IMR-90 (cell line): ENCODE results near the gene RHOBTB3. TPM values are rescaled to one million over a fixed set of nuclear protein-coding genes. Genes with fewer than 3 reads are reported as not detected.
A peak's percentile ranks its signal among the peaks of the same experiment; 100 is the strongest.
"Not testable (repeated sequence)": the region's sequence is repeated elsewhere in the genome, so short reads cannot be mapped to it uniquely, and the experiment has no call there.

ENCODE experiments used
- ATAC-seq: fragments of 200-7000 bp; cut with Tn5 transposase; 2 replicates; pipeline ENCODE4 v1.9.1; 2020; ENCODE audit warnings: low read depth, mild to moderate bottlenecking, moderate library complexity
- BruUV-seq: library from RNA; stranded (reverse); fragments of 400-500 nt; replicated peaks from 2 replicates; lab custom pipeline; 2021; lab: Mats Ljungman, UMichigan
- CTCF ChIA-PET: fragments of 300-600 bp; formaldehyde crosslinking; extraction: SDS; loops from one replicate; lab custom pipeline; 2021; ENCODE audit warnings: antibody characterized with exemption; lab: Yijun Ruan, JAX
- POLR2A ChIA-PET: fragments of 300-600 bp; sonication (Branson Sonifier 250); formaldehyde crosslinking; loops from one replicate; lab custom pipeline; 2022; ENCODE audit warnings: antibody characterized with exemption; ENCODE audit not compliant: unreplicated experiment; lab: Charles Lee
- DNase-seq: peaks from one replicate; pipeline ENCODE4 v3.0.0; 2013
- H2AFZ ChIP-seq: replicated peaks from 2 replicates; pipeline ENCODE3; 2013; ENCODE audit warnings: low read length, mild to moderate bottlenecking; ENCODE audit not compliant: poor library complexity
- H2AK5ac ChIP-seq: 2 replicates; pipeline ENCODE4 v1.6.1; 2013; ENCODE audit warnings: low read depth, low read length, inconsistent platforms
- H2AK9ac ChIP-seq: replicated peaks from 2 replicates; pipeline ENCODE3; 2013; ENCODE audit warnings: mild to moderate bottlenecking, low read depth, low read length, moderate library complexity; ENCODE audit not compliant: poor library complexity
- H2BK120ac ChIP-seq: 2 replicates; pipeline ENCODE4 v1.6.1; 2013; ENCODE audit warnings: low read depth, low read length, inconsistent platforms
- H2BK15ac ChIP-seq: 3 replicates; pipeline ENCODE4 v1.6.1; 2013; ENCODE audit warnings: low read depth, low read length, inconsistent platforms
- H2BK20ac ChIP-seq: 2 replicates; pipeline ENCODE4 v1.6.1; 2013; ENCODE audit warnings: low read depth, mild to moderate bottlenecking, inconsistent platforms, low read length, moderate library complexity
- H2BK5ac ChIP-seq: 2 replicates; pipeline ENCODE4 v1.6.1; 2013; ENCODE audit warnings: mild to moderate bottlenecking, low read depth, low read length, inconsistent platforms; ENCODE audit not compliant: poor library complexity, severe bottlenecking
- H3K14ac ChIP-seq: replicated peaks from 2 replicates; pipeline ENCODE4 v1.6.1; 2013; ENCODE audit warnings: low read depth, low read length, inconsistent platforms
- H3K18ac ChIP-seq: 2 replicates; pipeline ENCODE4 v1.6.1; 2013; ENCODE audit warnings: low read depth, low read length, control low read depth
- H3K23ac ChIP-seq: 2 replicates; pipeline ENCODE4 v1.6.1; 2013; ENCODE audit warnings: low read depth, low read length, inconsistent platforms
- H3K27ac ChIP-seq: 2 replicates; pipeline ENCODE4 v1.5.1; 2013; ENCODE audit warnings: mild to moderate bottlenecking, control low read depth, low read length; ENCODE audit not compliant: insufficient read depth
- H3K27me3 ChIP-seq: 2 replicates; pipeline ENCODE4 v1.6.1; 2013; ENCODE audit warnings: low read length; ENCODE audit not compliant: control insufficient read depth, insufficient read depth
- H3K36me3 ChIP-seq: 2 replicates; pipeline ENCODE4 v1.6.1; 2013; ENCODE audit warnings: low read length, mixed read lengths; ENCODE audit not compliant: control insufficient read depth, insufficient read depth
- H3K4ac ChIP-seq: 2 replicates; pipeline ENCODE4 v1.6.1; 2013; ENCODE audit warnings: low read depth, low read length, inconsistent platforms
- H3K4me1 ChIP-seq: 2 replicates; pipeline ENCODE4 v1.6.1; 2013; ENCODE audit warnings: low read length, mixed read lengths; ENCODE audit not compliant: control insufficient read depth, insufficient read depth
- H3K4me2 ChIP-seq: 2 replicates; pipeline ENCODE4 v1.6.1; 2013; ENCODE audit warnings: low read depth, mild to moderate bottlenecking, control low read depth, low read length, moderate library complexity
- H3K4me3 ChIP-seq: 2 replicates; pipeline ENCODE4 v1.5.1; 2013; ENCODE audit warnings: low read depth, mild to moderate bottlenecking, control low read depth, low read length, moderate library complexity; ENCODE audit not compliant: insufficient read depth
- H3K56ac ChIP-seq: 2 replicates; pipeline ENCODE4 v1.6.1; 2013; ENCODE audit warnings: low read length, inconsistent platforms; ENCODE audit not compliant: insufficient read depth; ENCODE audit errors: extremely low read depth
- H3K79me1 ChIP-seq, 2 experiments: 2 replicates each; pipeline ENCODE4 v1.6.1; 2013; ENCODE audit warnings: low read length in 2 of 2, inconsistent platforms in 1 of 2, low read depth in 1 of 2
- H3K9ac ChIP-seq: 2 replicates; pipeline ENCODE4 v1.6.1; 2013; ENCODE audit warnings: low read depth, low read length, control low read depth
- H3K9me1 ChIP-seq: 2 replicates; pipeline ENCODE4 v1.6.1; 2013; ENCODE audit warnings: low read length, inconsistent platforms; ENCODE audit not compliant: insufficient read depth
- H3K9me3 ChIP-seq: 2 replicates; pipeline ENCODE4 v1.6.1; 2013; ENCODE audit warnings: low read length; ENCODE audit not compliant: control insufficient read depth, insufficient read depth
- H4K20me1 ChIP-seq: 2 replicates; pipeline ENCODE4 v1.6.1; 2013; ENCODE audit warnings: low read length, inconsistent platforms; ENCODE audit not compliant: insufficient read depth
- H4K5ac ChIP-seq: 2 replicates; pipeline ENCODE4 v1.6.1; 2013; ENCODE audit warnings: mild to moderate bottlenecking, low read depth, low read length, control low read depth
- H4K8ac ChIP-seq, 2 experiments: 2 replicates each; pipeline ENCODE4 v1.6.1; 2013; ENCODE audit warnings: low read depth in 2 of 2, low read length in 2 of 2, control low read depth in 1 of 2, inconsistent platforms in 1 of 2
- H4K91ac ChIP-seq: 2 replicates; pipeline ENCODE4 v1.6.1; 2013; ENCODE audit warnings: low read depth, low read length, inconsistent platforms; ENCODE audit not compliant: insufficient read depth
- MXI1 ChIP-seq: IDR thresholded peaks from 2 replicates; pipeline ENCODE4 v1.6.1; 2012; ENCODE audit warnings: low read depth, mild to moderate bottlenecking, low read length, moderate library complexity, borderline replicate concordance
- whole genome bisulfite sequencing, 2 experiments: methylation state at CpG; one replicate each; pipeline versions ENCODE4 v1.1.5 to v1.1.7; 2013; ENCODE audit warnings: missing lambda C conversion rate in 2 of 2; ENCODE audit not compliant: insufficient read length in 1 of 2; ENCODE audit errors: extremely low coverage in 2 of 2; 5-methylcytosine and 5-hydroxymethylcytosine counted together
- dilution Hi-C: fragments of 300-500 bp; cut with HindIII; formaldehyde crosslinking; loops from one replicate; pipeline ENCODE4 v1.14.3; 2018; ENCODE audit warnings: low sequenced_read_pairs; ENCODE audit not compliant: unreplicated experiment
- in situ Hi-C: fragments of 300-500 bp; cut with MboI; formaldehyde crosslinking; loops from 3 replicates; pipeline ENCODE4 v1.14.3; 2019; ENCODE audit warnings: low sequenced_read_pairs, inconsistent platforms, mixed read lengths
- intact Hi-C: fragments of 100-400 bp; cut with micrococcal nuclease; formaldehyde crosslinking; loops from 2 replicates; pipeline ENCODE4 v1.10.0; 2022
- polyA plus RNA-seq, 3 experiments: library from polyadenylated mRNA; depleted of rRNA; stranded (reverse); fragments of >200 nt; gene quantifications; 2 replicates each; pipeline ENCODE4 v1.2.3, GENCODE V29; 2012; ENCODE audit warnings: low replicate concordance in 1 of 3
- total RNA-seq: library from RNA; depleted of rRNA; stranded (reverse); fragments of >200 nt; gene quantifications from 2 replicates; pipeline ENCODE4 v1.2.3, GENCODE V29; 2012

RHOBTB3 gene
- total and polyA plus RNA-seq, 2 of the 4 experiments (the other 2 are of a cell fraction): 117 to 447 TPM

GRCh38 chr5:95811126-95811423, 79.9 kb downstream of the RHOBTB3 start:
- H2AK9ac ChIP-seq, dilution Hi-C loops, H2AFZ ChIP-seq, POLR2A ChIA-PET, H4K5ac ChIP-seq, H2BK15ac ChIP-seq, CTCF ChIA-PET, H3K27me3 ChIP-seq, H2BK120ac ChIP-seq, H3K4me3 ChIP-seq, H2BK5ac ChIP-seq, in situ Hi-C loops, H4K8ac ChIP-seq, H3K14ac ChIP-seq, BruUV-seq, H3K23ac ChIP-seq, H4K20me1 ChIP-seq, H3K9me3 ChIP-seq, H3K9ac ChIP-seq, H3K4ac ChIP-seq, H3K56ac ChIP-seq, H4K91ac ChIP-seq, H3K27ac ChIP-seq, ATAC-seq, H2BK20ac ChIP-seq, H3K18ac ChIP-seq, H3K4me2 ChIP-seq, intact Hi-C loops: not testable (repeated sequence)
- Histone ChIP-seq H3K4me1 (peaks cover 16% of the 10 kb centered on the region), H3K36me3 (peaks cover 17% of the 10 kb centered on the region), H3K79me1 (peaks cover 12 to 36% of the 10 kb centered on the region in 2 experiments), H3K9me1 (peaks cover 13% of the 10 kb centered on the region), H2AK5ac (peak overlapping the region; percentile 43; the same call in 1 of the 2 replicates)
- peak; percentile 50; the same call in 1 of the 2 replicates for TF ChIP-seq MXI1
- DNase-seq: peak; percentile 69
- no CpG with 5 or more reads among the region's 6 CpGs for WGBS, 2 experiments

GRCh38 chr5:95811461-95812073, 80.4 kb downstream of the RHOBTB3 start:
- intact Hi-C loops, H3K23ac ChIP-seq, H2BK15ac ChIP-seq, H2AK9ac ChIP-seq, H4K5ac ChIP-seq, H3K27ac ChIP-seq, H3K27me3 ChIP-seq, H4K20me1 ChIP-seq, DNase-seq, H4K91ac ChIP-seq, H2BK20ac ChIP-seq, H2AK5ac ChIP-seq, H3K56ac ChIP-seq, H2BK5ac ChIP-seq, H2AFZ ChIP-seq, ATAC-seq, H3K4me2 ChIP-seq, BruUV-seq, H3K18ac ChIP-seq, dilution Hi-C loops, H3K4me3 ChIP-seq, H4K8ac ChIP-seq, in situ Hi-C loops, H3K9me3 ChIP-seq, H3K4ac ChIP-seq, H3K14ac ChIP-seq, H3K9ac ChIP-seq, H2BK120ac ChIP-seq: not testable (repeated sequence)
- Histone ChIP-seq H3K4me1 (peaks cover 16% of the 10 kb centered on the region), H3K36me3 (peaks cover 21% of the 10 kb centered on the region), H3K79me1 (peaks cover 16 to 40% of the 10 kb centered on the region in 2 experiments), H3K9me1 (peaks cover 13% of the 10 kb centered on the region)
- WGBS, 2 experiments: no CpG with 5 or more reads among the region's 13 CpGs
- CTCF ChIA-PET: interaction anchor here (0.5 kb wide), 1 partner anchor 138 kb away, joined by 3 read pairs; no protein-coding TSS in a partner anchor
- POLR2A ChIA-PET: interaction anchor here (1.5 kb wide), 1 partner anchor 11 kb away, joined by 4 read pairs; the partner anchor contains the start of gene GLRX
